LNCaP clone FGC (cell line): ENCODE data around the gene SPIRE2.

Source experiments
- DNase-seq: peaks from one replicate; pipeline ENCODE4 v3.0.0-alpha.2; 2011; ENCODE audit warnings: low read depth
- H3K4me3 ChIP-seq: 2 replicates; pipeline ENCODE4 v1.5.1; 2011; ENCODE audit warnings: mild to moderate bottlenecking, low read depth, low read length, control low read depth
- CTCF ChIP-seq: IDR thresholded peaks from 2 replicates; pipeline ENCODE4 v1.5.1; 2012; ENCODE audit warnings: mild to moderate bottlenecking; ENCODE audit not compliant: control insufficient read depth, insufficient read depth; ENCODE audit errors: extremely low read depth

SPIRE2 gene

GRCh38 chr16:89837014-89837546 lies 8.8 kb downstream of the SPIRE2 start:
- no peak for DNase-seq
- TF ChIP-seq CTCF: no peak
- H3K4me3 ChIP-seq: peak overlapping the region; percentile 52

- H3K4me3 ChIP-seq: no peak overlapping the region
- no peak for DNase-seq
- TF ChIP-seq CTCF: no peak
Observed at GRCh38 chr16:89841275-89841674, 13.0 kb downstream of the SPIRE2 start.

GRCh38 chr16:89842471-89843408 lies 14.5 kb downstream of the SPIRE2 start:
- H3K4me3 ChIP-seq: no peak overlapping the region
- no peak for TF ChIP-seq CTCF
- DNase-seq: no peak

GRCh38 chr16:89843409-89844350 lies 15.4 kb downstream of the SPIRE2 start:
- DNase-seq: no peak
- TF ChIP-seq CTCF: no peak

GRCh38 chr16:89844739-89845339 lies 16.6 kb downstream of the SPIRE2 start:
- no peak for TF ChIP-seq CTCF
- no peak for DNase-seq
- no peak overlapping the region for H3K4me3 ChIP-seq

More at GRCh38 chr16:89843409-89844350, 15.4 kb downstream of the SPIRE2 start:
- H3K4me3 ChIP-seq: no peak overlapping the region

- H3K4me3 ChIP-seq: no peak overlapping the region
- TF ChIP-seq CTCF: no peak
- DNase-seq: no peak
Observed at GRCh38 chr16:89845417-89845816, 17.1 kb downstream of the SPIRE2 start.
